WTC11 (cell line): ENCODE measurements around the gene ANP32D.

ENCODE experiments used
- AFF4 ChIP-seq: sonication (generic); formaldehyde crosslinking; IDR thresholded peaks from 2 replicates; pipeline ENCODE4 v1.8.1; 2023; ENCODE audit warnings: mild to moderate bottlenecking, missing genetic modification reagents, borderline replicate concordance
- AR ChIP-seq: fragments of 250-450 bp; sonication (Bioruptor Pico); IDR thresholded peaks from 2 replicates; pipeline ENCODE4 v1.9.0; 2021; ENCODE audit warnings: mild to moderate bottlenecking
- ATF1 ChIP-seq: sonication (generic); formaldehyde crosslinking; IDR thresholded peaks from 2 replicates; pipeline ENCODE4 v1.8.1; 2023; ENCODE audit warnings: mild to moderate bottlenecking, moderate library complexity, missing genetic modification reagents
- ATF2 ChIP-seq: sonication (generic); formaldehyde crosslinking; IDR thresholded peaks from 2 replicates; pipeline ENCODE4 v1.8.1; 2022; ENCODE audit warnings: low read depth, missing genetic modification reagents, borderline replicate concordance
- CREB1 ChIP-seq: sonication (generic); formaldehyde crosslinking; IDR thresholded peaks from 2 replicates; pipeline ENCODE4 v1.8.0; 2023; ENCODE audit warnings: mild to moderate bottlenecking, missing genetic modification reagents
- CTCF ChIP-seq: fragments of 200-600 bp; IDR thresholded peaks from 2 replicates; pipeline ENCODE4 v1.8.0; 2022; ENCODE audit warnings: antibody characterized with exemption
- E2F1 ChIP-seq: sonication (generic); formaldehyde crosslinking; IDR thresholded peaks from 2 replicates; pipeline ENCODE4 v1.8.0; 2022; ENCODE audit warnings: mild to moderate bottlenecking, missing genetic modification reagents
- HMGA2 ChIP-seq: fragments of 250-450 bp; sonication (Bioruptor Pico); IDR thresholded peaks from 2 replicates; pipeline ENCODE4 v1.4.0; 2021; ENCODE audit warnings: mild to moderate bottlenecking, moderate library complexity
- KAT7 ChIP-seq: sonication (generic); formaldehyde crosslinking; IDR thresholded peaks from 2 replicates; pipeline ENCODE4 v1.8.1; 2023; ENCODE audit warnings: missing genetic modification reagents, mild to moderate bottlenecking, borderline replicate concordance
- MAX ChIP-seq: sonication (generic); formaldehyde crosslinking; IDR thresholded peaks from 2 replicates; pipeline ENCODE4 v1.8.0; 2022; ENCODE audit warnings: mild to moderate bottlenecking, missing genetic modification reagents
- USF1 ChIP-seq: sonication (generic); formaldehyde crosslinking; IDR thresholded peaks from 2 replicates; pipeline ENCODE4 v1.8.0; 2022; ENCODE audit warnings: mild to moderate bottlenecking, missing genetic modification reagents
- ZBTB21 ChIP-seq: sonication (generic); formaldehyde crosslinking; IDR thresholded peaks from 2 replicates; pipeline ENCODE4 v1.8.1; 2023; ENCODE audit warnings: mild to moderate bottlenecking, missing genetic modification reagents, borderline replicate concordance
- ZSCAN18 ChIP-seq: fragments of 250-450 bp; sonication (Bioruptor Pico); IDR thresholded peaks from 2 replicates; pipeline ENCODE4 v2.1.2; 2022; ENCODE audit warnings: mild to moderate bottlenecking, moderate library complexity

- TF ChIP-seq AR (CRISPR knock-in tag) (no peak), CTCF (no peak), ATF2 (CRISPR knock-in tag) (no peak), USF1 (CRISPR knock-in tag) (no peak), E2F1 (no peak), ATF1 (CRISPR knock-in tag) (no peak), ZSCAN18 (CRISPR knock-in tag) (no peak), HMGA2 (CRISPR knock-in tag) (no peak), MAX (CRISPR knock-in tag) (no peak), CREB1 (no peak), AFF4 (no peak), ZBTB21 (CRISPR knock-in tag) (no peak), KAT7 (CRISPR knock-in tag) (no peak)
Measured at GRCh38 chr12:48446161-48446776, 26.1 kb upstream of the ANP32D start.
